Heart right ventricle (tissue), 16 donors: Measurements from ENCODE around the gene EDEM1. TPM values are rescaled to one million over a fixed set of nuclear protein-coding genes. Genes with fewer than 3 reads are reported as not detected.

Source experiments
- ATAC-seq, 8 donors: fragments of 200-7000 bp; cut with Tn5 transposase; one replicate each; pipeline ENCODE4 v1.9.1; 2020; ENCODE audit warnings: mild to moderate bottlenecking in 8 of 8, moderate library complexity in 8 of 8, moderate number of reproducible peaks in 1 of 8
- DNase-seq, 2 donors: peaks; one replicate each; pipeline ENCODE4 v3.0.0-alpha.2; 2020
- H3K27ac ChIP-seq, 10 donors: fragments of 200-600 bp; sonication (generic) in 2 of 10; one replicate each; pipeline versions ENCODE4 v1.5.0 to v1.8.0; 2020 to 2022; ENCODE audit warnings: mild to moderate bottlenecking in 3 of 10
- H3K27me3 ChIP-seq, 7 donors: fragments of 200-600 bp; one replicate each; pipeline ENCODE4 v1.8.0; 2021 to 2022; ENCODE audit warnings: mild to moderate bottlenecking in 2 of 7
- H3K36me3 ChIP-seq, 9 donors: fragments of 200-600 bp; sonication (generic) in 1 of 9; one replicate each; pipeline versions ENCODE4 v1.5.0 to v1.8.0; 2020 to 2022; ENCODE audit warnings: mild to moderate bottlenecking in 2 of 9
- H3K4me1 ChIP-seq, 9 donors: fragments of 200-600 bp; sonication (generic) in 1 of 9; one replicate each; pipeline versions ENCODE4 v1.5.0 to v1.8.0; 2020 to 2022; ENCODE audit warnings: mild to moderate bottlenecking in 4 of 9
- H3K4me3 ChIP-seq, 10 donors: fragments of 200-600 bp; sonication (generic) in 2 of 10; one replicate each; pipeline versions ENCODE4 v1.5.0 to v1.8.0; 2020 to 2022; ENCODE audit warnings: mild to moderate bottlenecking in 7 of 10, moderate library complexity in 2 of 10
- H3K9me3 ChIP-seq, 11 donors: fragments of 200-600 bp in 10 of 11; sonication (generic) in 2 of 11; one replicate each; pipeline versions ENCODE4 v1.5.0 to v1.8.0; 2013 to 2022; ENCODE audit warnings: mild to moderate bottlenecking in 2 of 11, control low read depth in 1 of 11, moderate library complexity in 1 of 11
- CTCF ChIP-seq, 9 donors: fragments of 200-600 bp; sonication (generic) in 2 of 9; IDR thresholded peaks; one replicate each; pipeline versions ENCODE4 v1.5.0 to v1.8.0; 2021 to 2022; ENCODE audit warnings: antibody characterized with exemption in 9 of 9, mild to moderate bottlenecking in 5 of 9, moderate library complexity in 1 of 9
- WGBS, 2 donors: extraction: QIAGEN DNeasy Blood & Tissue Kit; methylation state at CpG; one replicate each; pipeline ENCODE4 v1.1.7; 2013; ENCODE audit warnings: inconsistent platforms in 1 of 2; 5-methylcytosine and 5-hydroxymethylcytosine counted together
- intact Hi-C, 10 donors: fragments of 100-400 bp; cut with DNase I; formaldehyde crosslinking; loops; one replicate each; pipeline versions ENCODE4 v1.11.1 to v1.14.2; 2022
- polyA plus RNA-seq, 2 donors: library from polyadenylated mRNA; stranded (reverse); fragments of 200-250 nt; gene quantifications; one replicate each; pipeline ENCODE4 v1.2.3, GENCODE V29; 2013
- total RNA-seq, 10 donors: library from RNA; stranded (reverse); fragmentation: NEBNext Ultra II Directional in 3 of 10; extraction: Animal tissue kit (Norgen Biotek cat#: 25700) in 3 of 10; gene quantifications; one replicate each; pipeline versions ENCODE4 v1.2.1 to v1.2.4, GENCODE V29; 2021 to 2023
- donor health status: Arrhythmogenic right ventricular cardiomyopathy.
- donor health status: ischemic (EF 13 %, LVEDD 7.1; RV severe dilation, severe dysfunction).
- donor health status: healthy with polysubstance abuse.
- donor health status: DM: no; HTN: yes; CAD: no.
- donor health status: DM: no; HTN: no; CAD: no.
- donor health status: ischemic (EF 25% LVEDD 6.9; RV normal size, moderate dysfunction).
- donor health status: ischemic (EF 25% LVEDD 5.7; RV mildly dilated, moderate dysfunction).
- donor health status: healthy.
- donor health status: DM: yes; HTN: yes; CAD: no.
- donor health status: Ischemic cardiomyopathy.
- donor health status: ischemic (EF 35%, LVEDD 5.7; RV mildly dilated, moderate dysfunction).
- donor health status: nonischemic (EF 11% LVEDD 7.7; RV severe dilation, severe dysfunction).
- donor health status: DM: yes; HTN: yes; CAD: no.
- donor health status: PGD.
- donor health status: ischemic (EF 29% LVEDD 5.4; RV normal size, mild dysfunction).
- donor health status: nonischemic (EF 23%, LVEDD 6.1; RV moderate dilation, normal function).

EDEM1 gene
- total and polyA plus RNA-seq, 12 donors, result 2.2 to 19.0 (median 9.1) TPM

- H3K36me3 ChIP-seq, result peaks cover 0 to 46% (median 15%) of the 10 kb centered on the region in 9 donors
- peaks cover 0 to 7% (median 0%) of the 10 kb centered on the region in 9 donors for H3K4me1 ChIP-seq
- no peak for ATAC-seq
- 78 to 85% methylated on average over 11 of the region's 11 CpGs for WGBS, 2 donors
- DNase-seq, result no peak
- no peak overlapping the region for H3K27ac ChIP-seq
- no peaks in the 10 kb centered on the region for H3K9me3 ChIP-seq
- no peak for TF ChIP-seq CTCF (IDR thresholded peaks at IDR 0.05)
- no peaks in the 10 kb centered on the region for H3K27me3 ChIP-seq
- no peak overlapping the region for H3K4me3 ChIP-seq
- intact Hi-C loops, result loop anchor here in 1 of 10 donors (10.0 kb wide), 1 partner anchor 1584 kb away; no protein-coding TSS in a partner anchor
Measured at GRCh38 chr3:5220667-5221431, 33.3 kb downstream of the EDEM1 start.

DNA sequence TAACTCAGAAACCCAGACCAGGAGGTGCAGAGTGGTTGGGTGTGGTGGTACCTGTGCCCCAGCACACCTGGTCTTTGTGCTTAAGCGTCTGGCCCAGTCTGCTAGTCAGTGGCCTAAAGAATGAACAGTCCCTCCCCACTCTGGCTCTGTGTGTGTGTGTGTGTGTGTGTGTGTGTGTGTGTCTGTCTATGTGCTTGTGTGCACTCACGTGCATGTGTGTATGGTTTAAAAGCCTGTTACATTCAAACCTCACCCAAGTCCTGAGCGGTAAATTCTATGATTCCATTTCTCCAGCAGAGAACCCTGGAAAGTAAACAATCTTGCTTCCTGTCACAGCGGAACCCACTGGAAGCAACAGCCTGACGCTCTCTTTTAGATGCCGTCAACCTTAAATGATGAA is 34.2 kb downstream of the EDEM1 start:
- H3K27ac ChIP-seq, result no peak overlapping the region

DNA sequence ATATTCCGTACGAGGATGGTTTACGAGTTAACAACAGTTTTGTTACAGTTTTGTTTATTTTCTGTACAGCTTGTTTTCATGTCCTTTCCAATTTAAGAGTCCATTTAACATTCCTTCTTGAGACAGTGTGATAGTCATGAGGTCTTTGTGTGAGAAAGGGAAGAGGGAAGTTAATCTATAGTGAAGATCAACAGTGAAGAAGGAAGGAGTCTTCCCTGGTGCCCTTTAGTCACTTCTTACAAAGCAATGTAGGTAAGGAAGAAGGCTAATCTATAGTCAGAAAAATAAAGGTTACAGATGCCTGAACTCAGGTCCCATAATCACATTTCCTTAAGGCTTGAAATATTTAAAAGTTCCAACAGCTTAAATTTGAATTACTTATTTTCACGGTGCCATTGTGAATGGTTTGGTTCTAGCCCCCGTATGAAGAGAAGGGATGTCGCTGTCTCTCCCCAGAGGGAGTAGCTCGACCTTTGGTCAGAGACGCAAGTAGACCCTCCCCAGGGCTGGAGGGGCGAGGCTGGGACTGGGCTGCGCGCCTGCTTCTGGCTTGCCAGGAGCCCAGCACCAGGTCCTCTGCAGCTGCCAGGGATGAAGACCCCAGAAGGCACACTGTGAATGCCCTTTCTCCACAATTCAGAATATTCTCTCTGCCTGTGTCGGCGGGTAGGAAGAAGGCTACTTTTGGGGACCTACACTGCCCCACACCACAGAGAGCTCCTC is 34.9 kb downstream of the EDEM1 start:
- intact Hi-C loops, result loop anchor here in 2 of 10 donors (2.0 to 10.0 kb wide), 2 partner anchors 70 to 1582 kb away; no protein-coding TSS in a partner anchor
- WGBS, 2 donors, result 87 to 88% methylated on average over 13 of the region's 13 CpGs

More for the DNA sequence above, 34.2 kb downstream of the EDEM1 start:
- H3K4me1 ChIP-seq, result peaks cover 0 to 7% (median 0%) of the 10 kb centered on the region in 9 donors
- no peak overlapping the region for H3K4me3 ChIP-seq
- DNase-seq (no peak), ATAC-seq (no peak)
- WGBS, 2 donors, result 54 to 55% methylated on average over 6 of the region's 6 CpGs
- peaks cover 0 to 38% (median 7%) of the 10 kb centered on the region in 9 donors for H3K36me3 ChIP-seq
- H3K9me3 ChIP-seq, result no peaks in the 10 kb centered on the region
- intact Hi-C loops, result loop anchor here in 2 of 10 donors (2.0 to 10.0 kb wide), 2 partner anchors 69 to 1583 kb away; no protein-coding TSS in a partner anchor
- H3K27me3 ChIP-seq, result no peaks in the 10 kb centered on the region
- no peak for TF ChIP-seq CTCF (IDR thresholded peaks at IDR 0.05)

More for the DNA sequence above, 34.9 kb downstream of the EDEM1 start:
- H3K9me3 ChIP-seq, result no peaks in the 10 kb centered on the region
- H3K27ac ChIP-seq, result no peak overlapping the region
- H3K27me3 ChIP-seq, result no peaks in the 10 kb centered on the region
- DNase-seq, result no peak
- H3K36me3 ChIP-seq, result peaks cover 0 to 30% (median 5%) of the 10 kb centered on the region in 9 donors
- peaks cover 0 to 7% (median 0%) of the 10 kb centered on the region in 9 donors for H3K4me1 ChIP-seq
- no peak for ATAC-seq
- no peak overlapping the region for H3K4me3 ChIP-seq
- no peak for TF ChIP-seq CTCF (IDR thresholded peaks at IDR 0.05)
